ENCODE results near the gene GPR153. TPM values are rescaled to one million over a fixed set of nuclear protein-coding genes. Genes with fewer than 3 reads are reported as not detected.

The GPR153 gene
- total RNA-seq, 1 donor from 2014 or later, result 6.5 TPM

DNA sequence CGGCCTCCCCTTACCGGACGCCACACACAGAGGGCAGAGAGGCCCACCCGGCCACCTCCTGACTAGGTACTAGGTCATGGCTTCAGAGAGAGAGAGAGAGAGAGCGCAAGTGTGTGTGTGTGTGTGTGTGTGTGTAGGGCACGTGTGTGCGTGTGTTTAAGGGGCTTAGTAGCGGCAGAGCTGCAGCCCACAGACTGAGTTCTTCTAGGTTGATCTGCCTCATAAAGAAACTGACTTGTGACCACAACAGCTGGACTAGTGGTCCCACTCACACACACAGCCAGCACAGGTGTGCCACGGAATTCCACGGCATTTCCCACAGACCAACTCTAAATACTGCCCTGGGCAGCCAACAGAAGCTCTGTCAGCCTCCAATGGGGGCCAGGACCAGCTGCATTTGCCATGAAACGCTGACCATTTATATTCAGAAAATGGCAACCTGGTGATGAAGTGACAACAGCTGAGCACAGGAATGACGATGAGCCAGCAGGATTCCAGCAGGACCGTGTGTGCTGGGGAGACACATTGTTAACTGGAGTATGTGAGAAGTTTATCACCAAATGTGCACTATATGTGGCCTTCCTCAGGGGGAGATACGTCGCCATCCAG is 38.8 kb upstream of the GPR153 start:
- Mint-ChIP-seq H3K27me3 (no peaks in the 10 kb centered on the region), H3K36me3 (ENCODE audit: insufficient read depth) (peaks cover 5% of the 10 kb centered on the region), H3K4me1 (ENCODE audit: low read depth) (no peaks in the 10 kb centered on the region), H3K4me3 (ENCODE audit: low read depth) (no peak overlapping the region), H3K27ac (peak overlapping the region; percentile 18), H3K9me3 (ENCODE audit: low read depth) (no peaks in the 10 kb centered on the region)
- DNase-seq (ENCODE audit: low spot score, unreplicated experiment), result no peak
- TF ChIP-seq, protein P1, sequence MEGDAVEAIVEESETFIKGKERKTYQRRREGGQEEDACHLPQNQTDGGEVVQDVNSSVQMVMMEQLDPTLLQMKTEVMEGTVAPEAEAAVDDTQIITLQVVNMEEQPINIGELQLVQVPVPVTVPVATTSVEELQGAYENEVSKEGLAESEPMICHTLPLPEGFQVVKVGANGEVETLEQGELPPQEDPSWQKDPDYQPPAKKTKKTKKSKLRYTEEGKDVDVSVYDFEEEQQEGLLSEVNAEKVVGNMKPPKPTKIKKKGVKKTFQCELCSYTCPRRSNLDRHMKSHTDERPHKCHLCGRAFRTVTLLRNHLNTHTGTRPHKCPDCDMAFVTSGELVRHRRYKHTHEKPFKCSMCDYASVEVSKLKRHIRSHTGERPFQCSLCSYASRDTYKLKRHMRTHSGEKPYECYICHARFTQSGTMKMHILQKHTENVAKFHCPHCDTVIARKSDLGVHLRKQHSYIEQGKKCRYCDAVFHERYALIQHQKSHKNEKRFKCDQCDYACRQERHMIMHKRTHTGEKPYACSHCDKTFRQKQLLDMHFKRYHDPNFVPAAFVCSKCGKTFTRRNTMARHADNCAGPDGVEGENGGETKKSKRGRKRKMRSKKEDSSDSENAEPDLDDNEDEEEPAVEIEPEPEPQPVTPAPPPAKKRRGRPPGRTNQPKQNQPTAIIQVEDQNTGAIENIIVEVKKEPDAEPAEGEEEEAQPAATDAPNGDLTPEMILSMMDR (IDR thresholded peaks at IDR 0.05; ENCODE audit: unreplicated experiment), result no peak

DNA sequence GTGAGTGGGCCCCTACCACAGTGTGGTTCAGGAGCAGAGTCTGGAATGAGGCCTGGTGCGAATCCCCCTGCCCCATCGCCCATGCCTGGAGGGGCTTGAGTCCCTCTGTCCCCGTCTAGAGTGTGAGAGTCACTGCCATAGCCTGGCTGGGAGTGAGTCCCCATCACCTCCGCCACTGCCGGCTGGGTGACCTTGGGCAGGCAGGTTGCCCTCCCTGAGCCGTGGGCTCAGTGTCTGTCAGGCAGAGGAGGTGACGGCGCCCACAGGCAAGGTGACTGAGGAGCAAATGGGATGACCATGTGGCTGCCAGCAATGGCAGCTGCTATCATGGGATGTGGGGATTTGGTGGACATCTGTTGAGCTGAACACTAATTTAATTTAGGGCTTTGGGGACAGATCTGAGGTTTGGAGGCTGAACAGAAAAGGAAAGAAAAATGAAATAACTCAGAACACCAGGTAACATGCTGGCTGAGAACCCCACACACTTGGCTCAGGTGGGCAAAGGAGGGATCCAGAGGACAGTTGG is 38.1 kb upstream of the GPR153 start:
- no peak overlapping the region for H3K4me3 Mint-ChIP-seq (ENCODE audit: low read depth)
- DNase-seq (ENCODE audit: low spot score, unreplicated experiment), result no peak
- peak overlapping the region; percentile 18 for H3K27ac Mint-ChIP-seq
- no peaks in the 10 kb centered on the region for H3K4me1 Mint-ChIP-seq (ENCODE audit: low read depth)
- TF ChIP-seq, protein P1 (IDR thresholded peaks at IDR 0.05; ENCODE audit: unreplicated experiment), result no peak
- no peaks in the 10 kb centered on the region for H3K27me3 Mint-ChIP-seq
- no peaks in the 10 kb centered on the region for H3K9me3 Mint-ChIP-seq (ENCODE audit: low read depth)
- H3K36me3 Mint-ChIP-seq (ENCODE audit: insufficient read depth), result peaks cover 6% of the 10 kb centered on the region

- H3K4me1 Mint-ChIP-seq (ENCODE audit: low read depth), result no peaks in the 10 kb centered on the region
- DNase-seq (ENCODE audit: low spot score, unreplicated experiment), result no peak
- no peak overlapping the region for H3K27ac Mint-ChIP-seq
- H3K36me3 Mint-ChIP-seq (ENCODE audit: insufficient read depth), result peaks cover 4% of the 10 kb centered on the region
- no peak overlapping the region for H3K4me3 Mint-ChIP-seq (ENCODE audit: low read depth)
- no peaks in the 10 kb centered on the region for H3K27me3 Mint-ChIP-seq
- TF ChIP-seq, protein P1 (IDR thresholded peaks at IDR 0.05; ENCODE audit: unreplicated experiment), result no peak
- H3K9me3 Mint-ChIP-seq (ENCODE audit: low read depth), result no peaks in the 10 kb centered on the region
Measured at GRCh38 chr1:6298530-6298929, 37.6 kb upstream of the GPR153 start.

GRCh38 chr1:6295910-6296309 is 35.0 kb upstream of the GPR153 start:
- Mint-ChIP-seq H3K27me3 (no peaks in the 10 kb centered on the region), H3K36me3 (ENCODE audit: insufficient read depth) (peaks cover 8% of the 10 kb centered on the region), H3K9me3 (ENCODE audit: low read depth) (no peaks in the 10 kb centered on the region), H3K4me1 (ENCODE audit: low read depth) (no peaks in the 10 kb centered on the region), H3K27ac (no peak overlapping the region), H3K4me3 (ENCODE audit: low read depth) (no peak overlapping the region)
- no peak for DNase-seq (ENCODE audit: low spot score, unreplicated experiment)
- TF ChIP-seq, protein P1 (IDR thresholded peaks at IDR 0.05; ENCODE audit: unreplicated experiment), result no peak

DNA sequence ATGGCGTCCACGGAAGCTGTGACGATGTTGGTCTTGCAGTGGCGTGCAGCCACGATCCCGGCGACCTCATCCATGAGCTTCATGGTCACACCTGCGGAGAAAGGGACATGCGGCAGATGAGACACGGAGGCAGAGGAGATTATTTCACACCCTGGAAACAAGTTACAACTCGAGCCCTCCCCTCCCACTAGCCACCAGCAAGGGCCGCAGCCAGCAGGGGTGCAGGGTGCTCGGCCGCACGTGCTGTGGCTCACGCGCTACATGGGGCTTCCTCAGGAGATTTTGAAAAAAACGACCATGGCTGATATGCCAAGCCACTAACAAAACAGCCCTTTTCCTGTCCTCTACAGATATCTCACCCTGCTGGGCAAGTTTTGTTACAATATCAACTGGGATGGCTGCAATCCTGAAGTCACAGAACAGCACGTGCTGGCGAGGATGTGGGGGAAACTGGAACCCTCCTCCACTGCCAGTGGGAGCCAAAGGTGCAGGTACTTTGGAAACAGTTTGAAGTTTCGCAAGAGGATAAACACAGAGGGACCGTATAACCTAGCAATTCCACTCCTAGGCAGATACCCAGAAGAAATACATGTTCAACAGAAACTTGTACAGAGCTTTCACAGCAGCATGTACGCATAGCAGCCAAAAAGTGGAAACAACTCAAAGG is 34.1 kb upstream of the GPR153 start:
- Mint-ChIP-seq H3K27me3 (no peaks in the 10 kb centered on the region), H3K4me3 (ENCODE audit: low read depth) (no peak overlapping the region), H3K27ac (no peak overlapping the region), H3K4me1 (ENCODE audit: low read depth) (no peaks in the 10 kb centered on the region), H3K36me3 (ENCODE audit: insufficient read depth) (peaks cover 7% of the 10 kb centered on the region), H3K9me3 (ENCODE audit: low read depth) (no peaks in the 10 kb centered on the region)
- DNase-seq (ENCODE audit: low spot score, unreplicated experiment), result no peak
- TF ChIP-seq, protein P1 (IDR thresholded peaks at IDR 0.05; ENCODE audit: unreplicated experiment), result no peak

Data from progenitor cell of endocrine pancreas (in vitro differentiated cells).